Measurements from ENCODE around the gene CXCL12. TPM values are rescaled to one million over a fixed set of nuclear protein-coding genes. Genes with fewer than 3 reads are reported as not detected.

The CXCL12 gene
- total RNA-seq, 1 donor from 2014 or later: 130 TPM

DNA sequence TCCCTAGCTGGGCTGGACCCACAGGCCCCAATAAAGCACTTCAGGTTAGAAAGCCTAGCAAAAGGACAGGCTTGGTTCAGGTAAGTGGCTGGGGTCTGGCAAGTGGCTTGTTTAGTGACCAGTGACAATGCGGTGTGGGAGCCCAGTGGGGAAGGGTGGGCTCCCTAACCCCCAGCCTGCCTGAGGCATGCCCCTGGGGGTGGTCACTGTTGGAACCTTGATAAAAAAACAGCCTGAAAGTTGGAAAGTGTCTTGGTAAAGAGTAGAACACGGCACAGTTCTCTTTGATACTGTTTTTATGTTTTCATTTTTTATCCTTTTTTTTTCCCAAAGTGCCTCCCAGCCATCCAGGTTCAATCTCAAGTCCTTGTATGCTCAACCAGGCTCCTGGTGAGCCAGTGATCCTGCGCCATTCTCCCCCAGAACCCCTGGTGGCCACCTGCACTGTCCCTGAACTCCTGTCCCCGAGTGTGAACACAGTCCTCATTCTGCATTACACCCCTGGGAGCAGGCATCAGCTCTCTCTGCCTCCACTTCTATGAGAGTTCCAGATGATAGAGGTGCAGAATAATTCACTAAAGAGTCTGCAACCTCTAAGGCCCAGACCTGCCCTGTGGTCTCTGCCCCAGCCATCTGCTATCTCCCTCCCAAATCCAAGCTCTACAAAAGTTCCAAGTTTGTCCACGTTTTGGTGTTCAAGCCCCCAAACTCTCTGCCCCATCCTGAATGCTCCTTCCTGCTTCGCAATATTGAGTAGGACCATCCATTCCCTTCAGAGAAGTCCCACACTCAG, 15.0 kb upstream of the CXCL12 start:
- no peak for DNase-seq
- Histone ChIP-seq H3K9me3 (replicated peaks) (peaks cover 4% of the 10 kb centered on the region), H3K27ac (replicated peaks) (no peak overlapping the region), H3K36me3 (no peaks in the 10 kb centered on the region), H3K4me3 (no peak overlapping the region), H3K27me3 (ENCODE audit: low read depth) (peaks cover 17% of the 10 kb centered on the region), H3K4me1 (no peaks in the 10 kb centered on the region)
- intact Hi-C loops (cut with micrococcal nuclease): no loop called here
- TF ChIP-seq, protein P1, sequence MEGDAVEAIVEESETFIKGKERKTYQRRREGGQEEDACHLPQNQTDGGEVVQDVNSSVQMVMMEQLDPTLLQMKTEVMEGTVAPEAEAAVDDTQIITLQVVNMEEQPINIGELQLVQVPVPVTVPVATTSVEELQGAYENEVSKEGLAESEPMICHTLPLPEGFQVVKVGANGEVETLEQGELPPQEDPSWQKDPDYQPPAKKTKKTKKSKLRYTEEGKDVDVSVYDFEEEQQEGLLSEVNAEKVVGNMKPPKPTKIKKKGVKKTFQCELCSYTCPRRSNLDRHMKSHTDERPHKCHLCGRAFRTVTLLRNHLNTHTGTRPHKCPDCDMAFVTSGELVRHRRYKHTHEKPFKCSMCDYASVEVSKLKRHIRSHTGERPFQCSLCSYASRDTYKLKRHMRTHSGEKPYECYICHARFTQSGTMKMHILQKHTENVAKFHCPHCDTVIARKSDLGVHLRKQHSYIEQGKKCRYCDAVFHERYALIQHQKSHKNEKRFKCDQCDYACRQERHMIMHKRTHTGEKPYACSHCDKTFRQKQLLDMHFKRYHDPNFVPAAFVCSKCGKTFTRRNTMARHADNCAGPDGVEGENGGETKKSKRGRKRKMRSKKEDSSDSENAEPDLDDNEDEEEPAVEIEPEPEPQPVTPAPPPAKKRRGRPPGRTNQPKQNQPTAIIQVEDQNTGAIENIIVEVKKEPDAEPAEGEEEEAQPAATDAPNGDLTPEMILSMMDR (IDR thresholded peaks at IDR 0.05; ENCODE audit: borderline replicate concordance): no peak

DNA sequence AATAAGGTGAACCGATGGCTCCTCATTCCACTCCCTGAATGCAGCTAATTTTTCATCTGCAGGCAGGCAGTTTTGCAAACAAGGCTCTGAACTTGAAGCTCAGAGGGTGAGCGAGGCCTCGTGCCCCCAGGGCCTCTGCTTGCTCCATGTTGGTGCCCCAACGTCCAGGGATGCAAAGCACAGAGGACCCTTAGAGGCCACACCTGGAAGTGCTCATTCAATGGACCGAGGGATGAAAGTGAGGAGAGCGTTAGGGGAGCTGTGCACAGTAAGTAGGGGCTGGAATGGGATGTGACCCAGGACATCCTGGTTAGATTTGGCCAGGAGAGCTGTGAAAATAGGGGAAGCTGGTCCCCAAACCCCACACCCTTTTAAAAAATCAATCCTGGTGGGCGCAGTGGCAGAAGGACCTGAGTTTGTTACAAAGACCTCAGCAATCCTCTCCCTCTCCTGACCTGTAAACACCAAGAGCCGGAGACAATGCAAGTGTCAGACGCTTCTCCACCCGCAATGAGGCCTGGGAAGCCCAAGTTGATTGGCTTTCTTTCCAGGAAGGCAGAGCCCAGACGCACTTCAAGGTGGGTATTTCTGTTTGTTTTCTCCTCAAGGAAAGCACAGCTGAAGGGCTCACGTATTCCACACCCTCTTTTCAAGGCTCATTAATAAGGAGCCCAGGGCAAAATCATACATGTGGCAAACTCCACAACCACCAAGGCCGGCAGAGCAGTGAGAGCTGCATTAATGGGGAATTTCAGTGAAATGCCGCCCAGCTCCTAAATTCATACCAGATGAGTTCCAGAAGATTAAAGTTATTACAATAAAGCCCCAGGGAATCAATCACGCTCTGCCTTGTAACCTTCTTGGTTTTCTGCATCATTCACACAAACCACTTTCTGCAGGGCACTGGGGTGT, 14.1 kb upstream of the CXCL12 start:
- Histone ChIP-seq H3K4me1 (no peaks in the 10 kb centered on the region), H3K36me3 (no peaks in the 10 kb centered on the region), H3K4me3 (no peak overlapping the region), H3K27me3 (ENCODE audit: low read depth) (peaks cover 17% of the 10 kb centered on the region), H3K9me3 (replicated peaks) (no peaks in the 10 kb centered on the region), H3K27ac (replicated peaks) (no peak overlapping the region)
- TF ChIP-seq, protein P1 (IDR thresholded peaks at IDR 0.05; ENCODE audit: borderline replicate concordance): no peak
- intact Hi-C loops (cut with micrococcal nuclease): no loop called here
- DNase-seq: no peak

DNA sequence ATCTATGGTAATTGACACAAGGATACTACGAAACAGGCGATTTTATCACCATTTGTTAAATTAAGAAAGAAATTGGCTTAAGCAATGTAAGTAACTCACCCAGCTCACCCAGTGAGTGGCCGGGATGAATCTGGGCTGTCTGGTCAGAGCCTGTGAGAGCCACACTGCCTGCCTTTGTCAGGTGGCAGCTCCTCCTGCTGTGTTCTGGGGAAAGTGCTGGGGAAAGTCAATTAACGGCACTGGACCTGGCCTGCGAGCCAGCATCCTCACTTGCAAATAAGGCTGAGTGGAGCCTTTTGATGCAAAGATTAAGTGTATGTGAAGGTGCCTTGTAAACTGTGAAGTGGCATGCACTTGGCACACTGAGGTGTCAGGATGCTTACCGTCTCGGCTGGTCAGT, 13.4 kb upstream of the CXCL12 start:
- intact Hi-C loops (cut with micrococcal nuclease): no loop called here
- Histone ChIP-seq H3K4me3 (no peak overlapping the region), H3K27ac (replicated peaks) (no peak overlapping the region), H3K27me3 (ENCODE audit: low read depth) (peaks cover 17% of the 10 kb centered on the region), H3K9me3 (replicated peaks) (no peaks in the 10 kb centered on the region), H3K36me3 (no peaks in the 10 kb centered on the region), H3K4me1 (no peaks in the 10 kb centered on the region)
- DNase-seq: no peak
- TF ChIP-seq, protein P1 (IDR thresholded peaks at IDR 0.05; ENCODE audit: borderline replicate concordance): no peak

DNA sequence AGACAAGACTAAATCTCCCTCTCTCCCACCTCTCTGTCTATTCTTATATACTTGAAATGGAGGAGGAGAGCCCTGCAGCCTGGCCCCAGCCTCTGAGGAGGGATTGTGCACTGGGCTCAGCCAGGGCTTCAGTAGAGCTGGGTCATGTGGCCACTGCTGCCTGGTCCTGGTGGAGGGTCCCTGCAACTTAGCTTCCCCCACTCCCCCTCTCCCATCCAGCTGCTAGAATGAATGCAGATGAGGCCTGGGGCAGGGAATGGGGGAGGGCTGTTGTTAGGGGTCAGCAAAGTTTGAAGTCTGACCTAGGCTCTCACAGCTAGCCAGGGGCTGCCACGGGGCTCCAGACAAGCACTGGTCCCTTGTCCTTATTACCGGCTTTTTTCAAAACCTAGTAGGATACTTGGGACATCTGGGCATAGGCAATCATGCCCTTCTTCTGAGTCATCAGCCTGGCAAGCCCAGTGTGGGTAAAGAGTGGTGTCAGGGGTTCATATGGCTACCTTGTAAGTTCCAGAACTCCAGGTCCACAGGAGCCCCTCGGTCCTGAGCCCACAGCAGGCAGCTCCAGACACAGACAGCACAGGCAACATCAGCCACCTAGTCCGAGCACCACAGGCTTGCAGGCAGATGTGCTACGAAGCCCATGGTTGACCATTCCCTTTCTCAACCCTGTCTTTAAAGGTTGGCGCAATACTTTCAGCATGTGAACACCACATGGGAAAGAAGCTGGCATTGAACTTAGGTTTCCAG, 12.8 kb upstream of the CXCL12 start:
- Histone ChIP-seq H3K4me1 (no peaks in the 10 kb centered on the region), H3K27me3 (ENCODE audit: low read depth) (peaks cover 17% of the 10 kb centered on the region), H3K27ac (replicated peaks) (no peak overlapping the region), H3K4me3 (no peak overlapping the region), H3K36me3 (no peaks in the 10 kb centered on the region), H3K9me3 (replicated peaks) (no peaks in the 10 kb centered on the region)
- TF ChIP-seq, protein P1 (IDR thresholded peaks at IDR 0.05; ENCODE audit: borderline replicate concordance): no peak
- intact Hi-C loops (cut with micrococcal nuclease): no loop called here
- no peak for DNase-seq

DNA sequence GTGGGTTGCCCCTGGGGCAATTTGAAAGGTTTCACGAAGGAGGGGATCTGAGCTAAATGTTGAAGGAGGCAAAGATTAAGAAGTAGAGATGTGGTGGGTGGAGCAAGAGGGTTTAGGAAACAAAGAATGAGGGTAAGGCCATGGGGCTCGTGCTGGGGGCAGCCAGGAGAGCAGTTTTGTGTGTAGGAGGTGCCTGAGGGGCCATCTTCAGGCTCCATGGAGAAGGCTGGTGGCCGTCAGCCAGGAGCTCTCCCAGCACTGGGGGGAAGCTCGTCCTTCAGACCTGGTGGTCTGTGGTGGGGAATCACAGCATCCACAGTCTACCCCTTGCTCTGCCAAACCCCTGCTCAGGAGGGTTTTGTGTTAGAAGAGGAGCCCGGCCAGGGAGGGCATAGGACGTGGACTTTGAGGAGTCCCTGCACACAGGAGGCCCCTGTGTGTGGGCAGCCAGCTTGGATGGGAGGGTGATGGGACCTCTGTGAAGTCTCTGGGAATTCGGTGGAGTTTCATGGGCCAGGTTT, 11.8 kb upstream of the CXCL12 start:
- DNase-seq: no peak
- Histone ChIP-seq H3K4me1 (no peaks in the 10 kb centered on the region), H3K9me3 (replicated peaks) (no peaks in the 10 kb centered on the region), H3K27ac (replicated peaks) (no peak overlapping the region), H3K4me3 (no peak overlapping the region), H3K27me3 (ENCODE audit: low read depth) (peaks cover 17% of the 10 kb centered on the region), H3K36me3 (no peaks in the 10 kb centered on the region)
- intact Hi-C loops (cut with micrococcal nuclease): no loop called here
- TF ChIP-seq, protein P1 (IDR thresholded peaks at IDR 0.05; ENCODE audit: borderline replicate concordance): no peak
